HG03097 (cell line): Measurements from ENCODE around the gene ZNF488.

Experiments
- ATAC-seq: cut with Tn5 transposase; IDR thresholded peaks from one replicate; pipeline ENCODE4 v1.9.1; 2021; ENCODE audit not compliant: unreplicated experiment, low FRiP score

ZNF488 gene

GRCh38 chr10:47334466-47335295 lies 49.4 kb downstream of the ZNF488 start:
- no peak for ATAC-seq

- no peak for ATAC-seq
These were observed 50.6 kb downstream of the ZNF488 start for GRCh38 chr10:47333532-47333931.

GRCh38 chr10:47332946-47333345 lies 51.1 kb downstream of the ZNF488 start:
- no peak for ATAC-seq

DNA sequence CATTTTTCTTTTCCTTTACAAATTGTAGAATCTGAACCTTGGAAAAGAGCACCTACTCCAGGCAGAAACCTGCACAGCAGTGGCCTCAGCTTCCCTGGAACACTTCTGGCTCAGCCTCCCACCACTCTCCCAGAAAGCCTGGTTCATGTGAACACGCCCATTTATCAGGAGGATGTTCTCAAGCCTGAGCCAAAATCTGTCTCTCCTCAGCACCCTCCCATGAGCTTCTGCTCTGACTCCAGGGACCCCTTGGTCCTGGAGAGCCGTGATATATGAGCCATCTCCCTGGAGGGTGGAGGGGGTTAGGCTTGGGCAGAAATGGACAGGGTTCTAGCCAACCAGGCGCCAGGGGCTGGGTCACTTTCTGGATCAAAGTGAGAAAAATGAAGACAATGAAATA lies 51.7 kb downstream of the ZNF488 start:
- ATAC-seq: no peak

DNA sequence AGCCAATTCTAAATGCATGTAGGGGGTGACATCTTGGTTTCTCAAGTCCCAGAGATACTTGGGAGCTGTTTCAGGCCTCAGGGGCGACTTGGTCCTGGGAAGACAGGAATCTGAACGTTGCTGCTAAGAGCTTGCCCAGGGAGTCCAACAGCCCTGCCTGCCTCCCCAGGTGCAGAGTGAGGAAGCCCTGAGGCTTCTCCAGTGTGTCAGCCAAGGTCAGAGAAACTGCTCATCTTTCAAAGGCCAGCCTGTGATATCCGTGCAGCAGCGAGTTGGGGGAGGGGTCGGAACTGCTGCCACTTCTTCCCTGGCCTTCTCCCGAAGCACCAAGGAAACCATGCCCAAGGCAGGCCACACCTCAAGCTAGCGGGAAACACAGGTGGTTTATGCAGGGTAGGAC lies 52.1 kb downstream of the ZNF488 start:
- ATAC-seq: no peak

GRCh38 chr10:47331491-47331890 lies 52.6 kb downstream of the ZNF488 start:
- ATAC-seq: no peak

DNA sequence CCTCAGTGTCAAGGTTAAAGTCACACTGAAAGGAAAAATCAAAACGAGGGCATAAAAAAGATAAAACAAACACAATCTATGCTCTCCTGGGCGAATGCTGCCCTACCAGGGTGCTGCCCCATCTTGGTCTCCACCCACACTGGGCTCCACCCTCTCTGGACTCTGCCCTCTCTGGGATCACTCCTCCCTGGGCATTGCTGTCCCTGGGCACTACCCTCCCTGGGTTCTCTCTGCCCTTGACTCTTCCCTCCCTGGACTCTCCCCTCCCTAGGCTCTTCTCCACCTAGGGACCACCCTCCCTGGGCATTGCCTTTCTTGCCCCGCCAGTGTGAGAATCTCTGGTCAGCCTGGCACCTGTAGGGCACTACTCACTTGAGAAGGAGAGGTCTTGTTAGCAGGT lies 53.3 kb downstream of the ZNF488 start:
- ATAC-seq: no peak

DNA sequence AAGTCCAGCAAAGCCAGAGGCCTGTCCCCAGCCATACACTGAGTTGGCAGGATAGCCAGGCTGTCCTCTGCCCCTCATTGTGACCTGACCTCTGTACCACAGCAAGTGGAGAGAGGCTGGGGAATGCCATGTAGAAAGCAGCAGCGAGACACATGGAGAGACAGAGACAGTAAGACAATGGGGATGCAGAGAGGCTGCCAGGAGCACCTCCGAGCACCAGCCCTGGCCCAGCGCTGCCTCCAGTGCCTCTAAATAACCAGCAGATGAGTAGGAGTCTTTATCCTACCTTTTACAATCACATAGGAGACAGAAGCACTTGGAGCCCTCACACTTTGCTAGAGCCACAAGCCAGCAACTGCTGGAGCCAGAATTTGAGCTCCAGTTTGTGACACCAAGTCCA lies 53.7 kb downstream of the ZNF488 start:
- ATAC-seq: no peak

GRCh38 chr10:47329855-47330254 lies 54.2 kb downstream of the ZNF488 start:
- ATAC-seq: no peak

DNA sequence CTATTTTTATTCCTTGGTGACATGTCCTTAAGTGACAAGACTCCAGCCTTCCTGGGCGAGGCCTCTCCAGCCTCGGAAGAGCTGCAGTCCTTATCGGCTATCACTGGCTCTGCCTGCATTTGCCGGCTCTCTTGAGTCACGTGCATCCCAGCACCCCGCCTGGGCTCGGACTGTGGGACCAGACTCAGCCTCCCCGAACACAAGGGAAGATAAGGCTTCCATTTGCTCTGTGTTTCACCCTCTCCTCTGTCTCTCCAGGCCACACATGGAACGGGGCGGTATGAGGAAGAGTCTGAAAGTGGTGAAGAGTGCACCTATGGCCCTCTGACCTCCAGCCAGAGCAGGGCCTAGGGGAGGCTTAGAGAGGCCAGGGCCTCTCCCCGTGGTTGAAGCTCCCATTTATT lies 57.2 kb downstream of the ZNF488 start:
- no peak for ATAC-seq

DNA sequence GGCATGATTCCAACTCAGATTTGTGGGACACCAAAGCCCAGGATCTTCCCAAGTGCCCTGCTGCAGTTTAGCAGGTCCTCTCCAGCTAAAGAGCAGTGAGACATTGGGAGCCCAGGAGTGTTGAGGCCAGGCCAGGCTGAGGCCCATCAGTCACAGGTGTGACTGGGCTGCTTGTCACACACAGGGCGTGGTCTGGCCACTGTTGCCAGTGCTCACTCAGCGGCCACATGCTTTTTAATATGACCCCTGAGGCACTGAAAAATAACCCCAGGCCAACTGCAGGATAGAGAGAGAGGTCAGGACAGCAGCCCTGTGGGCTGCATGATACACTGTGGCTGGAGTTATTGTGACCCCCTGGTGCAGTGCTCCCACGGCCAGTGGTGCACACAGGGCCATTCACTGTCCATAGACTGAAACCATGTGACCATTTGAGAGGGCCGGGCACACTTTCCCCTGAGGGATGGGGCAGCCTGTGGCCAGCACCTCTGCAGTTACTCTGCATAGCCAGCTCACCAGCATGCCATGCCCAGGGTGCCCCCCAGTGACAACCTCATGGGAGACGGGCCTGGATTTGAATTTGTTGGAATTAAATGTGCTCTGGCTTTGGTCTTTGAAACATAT lies 57.7 kb downstream of the ZNF488 start:
- no peak for ATAC-seq

DNA sequence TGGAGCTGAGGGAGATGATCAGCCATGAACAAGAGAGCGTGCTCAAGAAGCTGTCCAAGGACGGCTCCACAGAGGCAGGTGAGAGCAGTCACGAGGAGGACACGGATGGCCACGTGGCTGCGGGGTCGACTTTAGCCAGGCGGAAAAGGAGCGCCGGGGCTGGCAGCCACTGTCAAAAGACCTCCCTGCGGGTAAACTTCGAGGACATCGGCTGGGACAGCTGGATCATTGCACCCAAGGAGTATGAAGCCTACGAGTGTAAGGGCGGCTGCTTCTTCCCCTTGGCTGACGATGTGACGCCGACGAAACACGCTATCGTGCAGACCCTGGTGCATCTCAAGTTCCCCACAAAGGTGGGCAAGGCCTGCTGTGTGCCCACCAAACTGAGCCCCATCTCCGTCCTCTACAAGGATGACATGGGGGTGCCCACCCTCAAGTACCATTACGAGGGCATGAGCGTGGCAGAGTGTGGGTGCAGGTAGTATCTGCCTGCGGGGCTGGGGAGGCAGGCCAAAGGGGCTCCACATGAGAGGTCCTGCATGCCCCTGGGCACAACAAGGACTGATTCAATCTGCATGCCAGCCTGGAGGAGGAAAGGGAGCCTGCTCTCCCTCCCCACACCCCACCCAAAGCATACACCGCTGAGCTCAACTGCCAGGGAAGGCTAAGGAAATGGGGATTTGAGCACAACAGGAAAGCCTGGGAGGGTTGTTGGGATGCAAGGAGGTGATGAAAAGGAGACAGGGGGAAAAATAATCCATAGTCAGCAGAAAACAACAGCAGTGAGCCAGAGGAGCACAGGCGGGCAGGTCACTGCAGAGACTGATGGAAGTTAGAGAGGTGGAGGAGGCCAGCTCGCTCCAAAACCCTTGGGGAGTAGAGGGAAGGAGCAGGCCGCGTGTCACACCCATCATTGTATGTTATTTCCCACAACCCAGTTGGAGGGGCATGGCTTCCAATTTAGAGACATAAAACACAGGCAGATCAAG lies 58.5 kb downstream of the ZNF488 start:
- ATAC-seq: no peak

GRCh38 chr10:47323636-47324296 lies 60.3 kb downstream of the ZNF488 start:
- ATAC-seq: no peak

DNA sequence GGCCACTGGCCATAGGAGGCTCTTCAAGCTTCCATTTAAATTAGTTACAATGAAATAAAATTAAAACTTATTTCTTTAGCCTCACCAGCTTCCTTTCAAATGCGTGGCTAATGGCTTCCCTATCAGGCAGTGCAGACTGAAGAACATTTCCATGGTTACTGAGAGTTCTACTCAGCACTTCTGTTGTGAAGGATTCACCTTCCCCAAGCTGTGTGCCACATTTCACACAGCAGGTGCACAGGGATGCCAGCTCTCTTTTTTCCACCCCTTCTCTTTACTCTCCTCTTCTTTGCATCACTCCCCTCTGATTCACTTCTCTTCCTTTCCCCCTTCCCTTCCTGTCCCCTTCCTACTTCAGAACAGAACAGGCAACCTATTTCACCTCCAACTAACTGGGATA lies 61.0 kb downstream of the ZNF488 start:
- ATAC-seq: no peak

DNA sequence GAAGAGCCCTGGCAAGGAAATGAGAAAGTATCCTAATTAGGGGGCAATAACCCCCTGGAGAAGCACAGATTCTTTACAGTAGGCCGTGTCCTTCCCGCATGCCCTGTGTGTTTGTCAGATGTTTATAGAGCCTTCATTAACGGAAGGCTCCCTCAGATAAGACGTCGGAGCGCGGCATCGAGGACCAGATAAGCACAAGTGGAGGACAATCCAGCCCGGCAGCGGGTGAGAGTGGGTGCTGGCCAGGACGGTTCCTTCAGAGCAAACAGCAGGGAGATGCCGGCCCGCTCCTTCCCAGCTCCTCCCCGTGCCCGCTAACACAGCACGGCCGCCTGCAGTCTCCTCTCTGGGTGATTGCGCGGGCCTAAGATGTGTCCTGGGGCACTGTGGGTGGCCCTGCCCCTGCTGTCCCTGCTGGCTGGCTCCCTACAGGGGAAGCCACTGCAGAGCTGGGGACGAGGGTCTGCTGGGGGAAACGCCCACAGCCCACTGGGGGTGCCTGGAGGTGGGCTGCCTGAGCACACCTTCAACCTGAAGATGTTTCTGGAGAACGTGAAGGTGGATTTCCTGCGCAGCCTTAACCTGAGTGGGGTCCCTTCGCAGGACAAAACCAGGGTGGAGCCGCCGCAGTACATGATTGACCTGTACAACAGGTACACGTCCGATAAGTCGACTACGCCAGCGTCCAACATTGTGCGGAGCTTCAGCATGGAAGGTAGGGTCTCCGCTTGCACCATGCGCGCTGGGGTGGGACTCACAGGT lies 61.6 kb downstream of the ZNF488 start, which contains the start of gene GDF2:
GDF2 (plus strand) TSS at position 155 of the 762 bp plus-strand sequence; CDS start at position 370, 215 bp downstream.
- ATAC-seq: no peak

DNA sequence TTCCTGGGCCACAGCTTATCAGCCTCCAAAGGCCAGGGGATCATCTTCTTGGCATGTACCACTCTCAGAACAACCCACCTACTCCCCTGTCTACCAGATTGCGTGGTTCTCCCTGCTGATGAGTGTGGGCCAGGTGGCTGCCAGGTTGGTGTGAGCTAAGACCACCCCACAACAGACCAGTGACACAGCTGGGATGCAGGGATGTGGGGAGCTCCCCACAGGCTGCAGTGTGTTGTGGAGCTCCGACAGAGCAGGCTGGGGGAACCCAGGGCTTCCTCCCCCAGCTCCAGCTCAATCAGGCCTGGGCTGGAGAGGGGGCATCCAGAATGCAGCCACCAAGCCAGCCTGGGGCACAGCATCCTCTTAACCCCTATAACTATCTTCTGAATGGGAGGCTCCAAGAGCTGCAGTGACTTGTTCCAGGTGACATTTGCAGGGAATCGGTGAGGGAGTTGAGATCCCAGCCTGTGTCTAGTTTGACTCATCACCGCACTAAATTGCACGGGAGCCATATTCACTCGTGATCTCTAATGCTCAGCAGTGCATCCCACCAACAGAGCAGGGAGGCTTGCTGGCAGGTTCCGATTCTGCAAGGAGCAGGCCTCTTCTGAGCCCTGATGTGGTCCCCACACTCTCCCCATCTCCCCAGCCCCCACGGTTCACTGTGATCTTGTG lies 62.4 kb downstream of the ZNF488 start:
- ATAC-seq: no peak

GRCh38 chr10:47320812-47321211 lies 63.3 kb downstream of the ZNF488 start:
- ATAC-seq: no peak

- no peak for ATAC-seq
These were observed 64.3 kb downstream of the ZNF488 start for GRCh38 chr10:47319784-47320183.

- ATAC-seq: no peak
These were observed 65.4 kb downstream of the ZNF488 start for GRCh38 chr10:47318706-47319105.
